Measurements from ENCODE around the gene GABARAPL2.
A peak's percentile ranks its signal among the peaks of the same experiment; 100 is the strongest.

Gene GABARAPL2

GRCh38 chr16:75566758-75567255 lies 628 bp downstream of the GABARAPL2 start:
- no peaks in the 10 kb centered on the region for H3K9me3 ChIP-seq (ENCODE audit: insufficient read depth, low read length)
- no peak overlapping the region for H2AFZ ChIP-seq (ENCODE audit: low read depth, low read length)
- TF ChIP-seq CTCF (IDR thresholded peaks at IDR 0.05; ENCODE audit: low read depth, low read length) (no peak), EZH2phosphoT487 (IDR thresholded peaks at IDR 0.05; ENCODE audit: low read depth) (no peak)
- peaks cover 49% of the 10 kb centered on the region for H3K4me1 ChIP-seq (ENCODE audit: low read length)
- H3K79me2 ChIP-seq (ENCODE audit: low read length) = peaks cover 22% of the 10 kb centered on the region
- peak overlapping the region; percentile 91 for H3K4me3 ChIP-seq (ENCODE audit: low read length)
- peak overlapping the region; percentile 75 for H3K9ac ChIP-seq (ENCODE audit: low read length)
- peaks cover 16% of the 10 kb centered on the region for H3K27me3 ChIP-seq (ENCODE audit: low read depth, low read length)
- H3K4me2 ChIP-seq (ENCODE audit: low read length) = peak overlapping the region; percentile 95
- H3K27ac ChIP-seq (ENCODE audit: low read length) = no peak overlapping the region; the same call in 1 of the 2 replicates
- H4K20me1 ChIP-seq (ENCODE audit: insufficient read depth, low read length) = peaks cover 20% of the 10 kb centered on the region
- H3K36me3 ChIP-seq (replicated peaks; ENCODE audit: low read depth, low read length) = peaks cover 34% of the 10 kb centered on the region

DNA sequence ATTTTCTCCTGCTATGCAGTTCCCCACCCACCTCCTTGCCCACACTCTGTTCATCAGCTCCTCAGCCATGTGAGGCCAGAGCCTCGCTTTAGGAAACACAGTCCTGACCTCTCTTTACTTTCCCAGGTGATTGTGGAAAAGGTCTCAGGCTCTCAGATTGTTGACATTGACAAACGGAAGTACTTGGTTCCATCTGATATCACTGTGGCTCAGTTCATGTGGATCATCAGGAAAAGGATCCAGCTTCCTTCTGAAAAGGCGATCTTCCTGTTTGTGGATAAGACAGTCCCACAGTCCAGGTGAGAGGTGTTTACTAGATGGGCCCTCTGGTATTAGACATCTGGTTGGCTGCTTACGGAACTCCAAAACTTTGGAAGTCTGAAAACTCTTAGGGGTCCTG lies 1.7 kb downstream of the GABARAPL2 start:
- H3K79me2 ChIP-seq (ENCODE audit: low read length) = peaks cover 28% of the 10 kb centered on the region
- no peak overlapping the region for H3K9ac ChIP-seq (ENCODE audit: low read length)
- no peaks in the 10 kb centered on the region for H3K9me3 ChIP-seq (ENCODE audit: insufficient read depth, low read length)
- H3K36me3 ChIP-seq (replicated peaks; ENCODE audit: low read depth, low read length) = peaks cover 43% of the 10 kb centered on the region
- TF ChIP-seq CTCF (IDR thresholded peaks at IDR 0.05; ENCODE audit: low read depth, low read length) (no peak), EZH2phosphoT487 (IDR thresholded peaks at IDR 0.05; ENCODE audit: low read depth) (no peak)
- no peak overlapping the region for H3K4me3 ChIP-seq (ENCODE audit: low read length)
- peaks cover 9% of the 10 kb centered on the region for H3K27me3 ChIP-seq (ENCODE audit: low read depth, low read length)
- peaks cover 28% of the 10 kb centered on the region for H4K20me1 ChIP-seq (ENCODE audit: insufficient read depth, low read length)
- no peak overlapping the region for H2AFZ ChIP-seq (ENCODE audit: low read depth, low read length)
- peaks cover 54% of the 10 kb centered on the region for H3K4me1 ChIP-seq (ENCODE audit: low read length)
- H3K4me2 ChIP-seq (ENCODE audit: low read length) = no peak overlapping the region
- H3K27ac ChIP-seq (ENCODE audit: low read length) = no peak overlapping the region

DNA sequence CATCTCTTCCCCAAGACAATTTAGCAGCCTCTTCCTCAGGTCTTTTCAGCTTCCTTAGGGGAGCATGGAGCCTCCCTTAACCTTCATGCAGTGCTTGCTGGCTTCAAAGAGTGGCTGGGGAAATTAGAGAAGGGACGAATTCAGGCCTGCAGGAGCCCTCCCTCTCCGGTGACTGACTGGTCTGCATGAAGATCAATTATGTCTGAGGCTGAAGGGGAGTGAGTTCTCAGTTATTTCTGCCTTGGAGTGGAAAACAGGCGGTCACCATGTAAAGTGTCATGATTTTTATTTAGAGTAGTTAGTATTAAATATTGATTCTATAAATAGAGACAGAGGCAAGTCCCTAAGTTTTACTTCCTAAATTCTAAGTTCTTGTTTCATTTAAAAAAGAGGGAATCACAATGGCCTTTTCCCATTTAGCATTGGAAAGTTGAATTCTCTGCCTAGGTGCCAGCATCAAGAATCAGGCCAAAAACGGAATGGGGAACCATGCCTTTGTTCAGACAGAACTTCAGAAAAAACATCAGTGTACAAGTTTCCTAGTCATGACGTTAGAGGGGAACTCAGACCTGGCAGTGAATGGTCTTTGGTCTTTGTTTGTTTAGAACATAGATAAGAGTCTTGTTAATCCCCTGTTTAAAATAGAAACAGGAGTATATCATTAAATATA lies 4.4 kb downstream of the GABARAPL2 start:
- Histone ChIP-seq H3K36me3 (replicated peaks; ENCODE audit: low read depth, low read length) (peaks cover 65% of the 10 kb centered on the region), H3K4me3 (ENCODE audit: low read length) (no peak overlapping the region), H3K9me3 (ENCODE audit: insufficient read depth, low read length) (no peaks in the 10 kb centered on the region), H4K20me1 (ENCODE audit: insufficient read depth, low read length) (peaks cover 41% of the 10 kb centered on the region), H3K27me3 (ENCODE audit: low read depth, low read length) (no peaks in the 10 kb centered on the region), H2AFZ (ENCODE audit: low read depth, low read length) (no peak overlapping the region), H3K4me2 (ENCODE audit: low read length) (peak overlapping the region; percentile 25), H3K79me2 (ENCODE audit: low read length) (peaks cover 28% of the 10 kb centered on the region), H3K27ac (ENCODE audit: low read length) (peak overlapping the region; percentile 33), H3K9ac (ENCODE audit: low read length) (peak overlapping the region; percentile 10; the same call in 1 of the 2 replicates), H3K4me1 (ENCODE audit: low read length) (peaks cover 53% of the 10 kb centered on the region)
- no peak for TF ChIP-seq CTCF (IDR thresholded peaks at IDR 0.05; ENCODE audit: low read depth, low read length)
- TF ChIP-seq EZH2phosphoT487 (IDR thresholded peaks at IDR 0.05; ENCODE audit: low read depth) = no peak

DNA sequence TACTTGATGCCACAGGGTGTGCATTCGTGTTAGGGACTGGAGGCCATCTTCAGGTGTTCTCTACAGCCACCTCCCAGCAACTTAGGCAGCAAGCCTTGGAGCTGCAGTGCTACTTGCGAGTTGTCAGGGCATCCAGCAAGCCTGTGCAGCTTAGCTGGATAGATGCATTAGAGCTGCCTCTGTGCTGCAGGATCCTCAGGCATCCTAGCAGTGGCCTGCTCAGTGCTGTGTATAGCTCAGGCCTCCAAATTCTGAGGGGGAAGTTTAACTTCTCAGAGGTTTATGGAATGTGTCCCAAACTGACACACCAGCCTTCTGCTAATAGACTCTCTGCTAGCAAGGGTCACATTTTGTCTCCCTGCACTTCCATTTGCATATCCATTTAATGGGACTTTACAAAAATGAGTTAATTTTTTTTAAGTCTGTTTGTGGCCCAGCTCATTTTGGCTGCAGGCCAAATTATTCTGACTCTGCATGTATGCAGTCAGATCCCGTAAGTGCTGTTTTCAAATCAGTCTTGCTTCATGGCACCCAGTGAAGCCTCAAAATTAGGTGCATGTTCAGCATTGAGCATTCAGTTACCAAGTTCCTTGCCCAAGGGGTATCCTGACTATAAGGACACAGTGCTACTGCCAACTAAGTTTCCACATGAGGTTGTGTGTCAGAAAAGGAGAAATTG lies 6.8 kb downstream of the GABARAPL2 start:
- Histone ChIP-seq H3K27ac (ENCODE audit: low read length) (no peak overlapping the region), H3K27me3 (ENCODE audit: low read depth, low read length) (no peaks in the 10 kb centered on the region), H3K9me3 (ENCODE audit: insufficient read depth, low read length) (no peaks in the 10 kb centered on the region), H3K9ac (ENCODE audit: low read length) (no peak overlapping the region), H3K4me3 (ENCODE audit: low read length) (no peak overlapping the region), H3K4me2 (ENCODE audit: low read length) (no peak overlapping the region; the same call in 1 of the 2 replicates), H4K20me1 (ENCODE audit: insufficient read depth, low read length) (peaks cover 36% of the 10 kb centered on the region), H3K4me1 (ENCODE audit: low read length) (peaks cover 51% of the 10 kb centered on the region), H3K36me3 (replicated peaks; ENCODE audit: low read depth, low read length) (peaks cover 81% of the 10 kb centered on the region), H3K79me2 (ENCODE audit: low read length) (0 out of 2 replicates have a peak, but pooled peaks cover 10% of the 10 kb centered on the region), H2AFZ (ENCODE audit: low read depth, low read length) (no peak overlapping the region)
- TF ChIP-seq EZH2phosphoT487 (IDR thresholded peaks at IDR 0.05; ENCODE audit: low read depth) (no peak), CTCF (IDR thresholded peaks at IDR 0.05; ENCODE audit: low read depth, low read length) (no peak)
